ENCODE results near the gene R3HCC1L.

R3HCC1L gene

GRCh38 chr10:98272245-98272644 is 137.8 kb downstream of the R3HCC1L start:
- DNase-seq (ENCODE audit: low read depth in 1 of 2, low spot score in 1 of 2): no peak

DNA sequence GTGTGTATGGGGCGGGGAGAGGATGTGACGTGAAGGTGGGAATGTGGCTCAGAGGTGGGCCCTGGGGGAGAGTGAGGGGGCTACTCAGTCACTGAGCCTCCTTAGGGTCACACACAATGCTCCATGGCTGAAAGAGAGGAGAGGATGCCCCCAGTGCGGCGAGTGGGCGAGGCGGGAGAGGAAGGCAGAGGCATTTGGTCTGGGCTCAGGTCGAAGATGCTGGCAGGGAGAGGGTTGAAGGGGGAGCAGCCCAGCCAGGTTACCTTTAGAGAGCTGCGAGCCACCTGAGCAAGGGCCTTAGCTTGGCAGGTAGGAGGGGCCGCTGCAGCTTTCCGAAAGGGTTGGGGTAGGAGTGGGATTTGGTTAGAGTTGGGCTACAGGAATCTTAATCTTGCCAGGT is 138.2 kb downstream of the R3HCC1L start:
- no peak for DNase-seq (ENCODE audit: low read depth in 1 of 2, low spot score in 1 of 2)

GRCh38 chr10:98273057-98273850 is 138.8 kb downstream of the R3HCC1L start:
- no peak for DNase-seq (ENCODE audit: low read depth in 1 of 2, low spot score in 1 of 2)

GRCh38 chr10:98274562-98274961 is 140.1 kb downstream of the R3HCC1L start:
- DNase-seq (ENCODE audit: low read depth in 1 of 2, low spot score in 1 of 2): no peak

DNA sequence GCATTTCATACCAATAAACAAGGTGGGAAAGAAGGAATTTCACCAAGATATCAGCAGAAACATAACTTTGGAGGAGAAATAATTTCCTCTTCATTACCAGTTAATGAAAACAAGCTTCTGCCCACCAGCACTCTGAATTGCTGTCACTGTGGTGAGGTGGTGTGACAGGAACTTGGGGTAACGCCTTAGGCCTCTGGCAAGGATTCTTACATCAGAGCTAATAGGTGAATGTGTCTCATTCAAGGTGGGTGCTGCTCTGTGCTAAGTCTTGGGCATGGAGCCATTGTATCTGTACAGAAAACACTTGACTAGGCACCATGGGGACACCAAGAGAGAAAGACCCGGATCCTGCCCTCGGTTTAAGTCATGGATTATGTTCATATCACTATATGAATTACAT is 141.9 kb downstream of the R3HCC1L start:
- no peak for DNase-seq (ENCODE audit: low read depth in 1 of 2, low spot score in 1 of 2)

GRCh38 chr10:98285416-98285815 is 151.0 kb downstream of the R3HCC1L start:
- no peak for DNase-seq (ENCODE audit: low read depth in 1 of 2, low spot score in 1 of 2)

DNA sequence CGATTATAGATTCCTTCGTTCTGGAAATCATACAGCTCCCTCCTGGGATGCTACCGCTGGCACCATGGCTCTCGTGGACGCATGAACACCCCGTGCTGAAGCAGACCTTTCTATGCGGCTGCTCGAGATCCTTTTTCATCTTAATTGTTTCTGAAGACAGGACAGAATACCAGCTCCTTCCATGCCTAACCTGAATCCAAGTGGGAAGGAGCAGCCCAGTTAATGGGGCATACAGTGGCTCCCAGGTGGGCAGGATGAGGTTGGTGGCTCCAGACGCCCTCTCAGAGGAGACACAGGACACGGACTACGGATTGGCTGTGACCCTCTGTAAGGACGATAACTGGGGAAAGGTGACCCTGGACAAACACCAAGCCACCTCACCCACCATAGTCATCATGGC is 152.0 kb downstream of the R3HCC1L start:
- no peak for DNase-seq (ENCODE audit: low read depth in 1 of 2, low spot score in 1 of 2)

GRCh38 chr10:98287321-98287720 is 152.9 kb downstream of the R3HCC1L start:
- no peak for DNase-seq (ENCODE audit: low read depth in 1 of 2, low spot score in 1 of 2)

- DNase-seq (ENCODE audit: low read depth in 1 of 2, low spot score in 1 of 2): no peak
Measured at GRCh38 chr10:98289802-98290209, 155.3 kb downstream of the R3HCC1L start.

GRCh38 chr10:98292971-98293370 is 158.5 kb downstream of the R3HCC1L start:
- no peak for DNase-seq (ENCODE audit: low read depth in 1 of 2, low spot score in 1 of 2)

DNA sequence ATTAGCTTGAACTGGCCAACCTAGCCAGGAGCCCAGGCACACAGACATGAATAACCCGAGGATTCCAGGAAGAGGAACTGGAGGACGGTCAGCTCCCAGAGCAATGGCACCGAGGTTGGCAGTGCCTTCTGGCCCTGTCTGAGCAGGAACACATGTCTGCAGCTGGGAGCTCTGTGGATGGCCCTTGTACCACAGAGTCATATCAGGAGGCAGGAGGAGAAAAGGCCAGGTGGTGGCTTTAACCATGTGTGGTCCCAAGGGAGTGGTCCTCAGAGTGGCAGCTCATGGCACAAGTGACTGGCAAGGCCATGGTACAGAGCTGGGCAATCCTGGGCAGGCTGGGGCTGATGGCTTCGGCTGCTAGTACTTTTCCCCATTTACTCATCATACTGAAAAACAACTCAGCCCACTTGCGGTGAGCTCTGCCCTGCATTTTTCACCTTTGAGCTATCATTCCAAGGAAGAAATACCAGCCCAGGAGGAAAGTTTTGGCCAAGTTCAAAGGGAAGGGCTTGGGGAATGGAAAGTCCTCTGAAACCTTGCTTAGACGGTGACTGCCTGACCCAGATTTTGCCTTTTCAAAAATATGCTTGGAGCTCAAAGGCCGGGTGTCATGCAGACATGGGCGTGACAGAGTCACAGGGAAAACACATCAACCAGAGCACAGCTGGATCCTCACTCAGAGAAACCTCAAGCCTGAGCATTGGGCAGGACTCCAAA is 159.3 kb downstream of the R3HCC1L start:
- DNase-seq (ENCODE audit: low read depth in 1 of 2, low spot score in 1 of 2): no peak

DNA sequence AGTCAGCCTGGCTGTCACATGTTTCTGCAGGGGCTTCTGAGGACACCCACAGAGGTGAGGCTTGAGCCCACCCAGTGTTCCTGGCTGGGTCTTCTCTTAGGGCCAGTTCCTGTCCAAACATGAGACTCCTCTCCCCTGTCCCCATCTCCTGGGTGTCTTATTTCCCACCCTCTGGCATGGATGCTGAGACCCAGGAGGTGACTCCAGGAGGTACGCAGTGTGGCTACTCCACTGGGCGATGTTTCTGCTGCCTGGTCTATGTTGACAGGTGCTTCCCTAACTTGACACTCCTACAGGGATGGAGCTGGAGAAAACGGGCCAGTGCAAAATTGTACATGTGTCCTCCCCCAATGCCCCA is 159.8 kb downstream of the R3HCC1L start:
- DNase-seq (ENCODE audit: low read depth in 1 of 2, low spot score in 1 of 2): no peak
